D341Med (cell line): ENCODE measurements around the gene MGAT5.
A peak's percentile ranks its signal among the peaks of the same experiment; 100 is the strongest.

Experiments used
- DNase-seq: peaks from one replicate; pipeline ENCODE4 v3.0.0; 2012; ENCODE audit warnings: low spot score

MGAT5 gene

GRCh38 chr2:134336921-134337320, 83.0 kb downstream of the MGAT5 start:
- DNase-seq = no peak

- no peak for DNase-seq
Observed at GRCh38 chr2:134337631-134338030, 83.8 kb downstream of the MGAT5 start.

DNA sequence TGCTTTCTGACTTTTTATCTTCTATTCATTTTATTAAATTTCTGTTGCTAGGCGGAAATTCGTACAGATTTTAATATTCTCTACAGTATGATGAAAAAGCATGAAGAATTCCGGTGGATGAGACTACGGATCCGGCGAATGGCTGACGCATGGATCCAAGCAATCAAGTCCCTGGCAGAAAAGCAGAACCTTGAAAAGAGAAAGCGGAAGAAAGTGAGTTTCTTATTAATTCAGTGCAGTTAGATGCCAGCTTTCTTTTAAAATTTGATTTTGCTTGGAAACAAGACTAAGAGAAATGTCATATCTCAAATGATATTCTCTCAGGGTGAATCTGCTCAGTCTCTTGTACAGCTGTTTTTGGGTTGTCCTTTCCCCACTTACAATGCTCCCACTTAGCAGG, 84.3 kb downstream of the MGAT5 start:
- DNase-seq = no peak

GRCh38 chr2:134341476-134341875, 87.6 kb downstream of the MGAT5 start:
- peak; percentile 51 for DNase-seq

GRCh38 chr2:134344954-134345697, 91.3 kb downstream of the MGAT5 start:
- no peak for DNase-seq

- DNase-seq = no peak
Observed at GRCh38 chr2:134346141-134346540, 92.3 kb downstream of the MGAT5 start.

- no peak for DNase-seq
Observed at GRCh38 chr2:134347756-134348155, 93.9 kb downstream of the MGAT5 start.

- no peak for DNase-seq
Observed at GRCh38 chr2:134348239-134348638, 94.4 kb downstream of the MGAT5 start.

GRCh38 chr2:134348760-134349159, 94.9 kb downstream of the MGAT5 start:
- no peak for DNase-seq

GRCh38 chr2:134351016-134351415, 97.1 kb downstream of the MGAT5 start:
- no peak for DNase-seq

GRCh38 chr2:134351899-134352298, 98.0 kb downstream of the MGAT5 start:
- DNase-seq = no peak

GRCh38 chr2:134352844-134353243, 99.0 kb downstream of the MGAT5 start:
- DNase-seq = no peak

- DNase-seq = no peak
Observed at GRCh38 chr2:134354611-134355010, 100.7 kb downstream of the MGAT5 start.

GRCh38 chr2:134357814-134358213, 103.9 kb downstream of the MGAT5 start:
- DNase-seq = no peak

- DNase-seq = peak; percentile 46
Observed at GRCh38 chr2:134359367-134360081, 105.7 kb downstream of the MGAT5 start.

GRCh38 chr2:134360745-134361487, 107.0 kb downstream of the MGAT5 start:
- no peak for DNase-seq

GRCh38 chr2:134361648-134362047, 107.8 kb downstream of the MGAT5 start:
- DNase-seq = no peak

GRCh38 chr2:134362152-134362668, 108.3 kb downstream of the MGAT5 start:
- no peak for DNase-seq

DNA sequence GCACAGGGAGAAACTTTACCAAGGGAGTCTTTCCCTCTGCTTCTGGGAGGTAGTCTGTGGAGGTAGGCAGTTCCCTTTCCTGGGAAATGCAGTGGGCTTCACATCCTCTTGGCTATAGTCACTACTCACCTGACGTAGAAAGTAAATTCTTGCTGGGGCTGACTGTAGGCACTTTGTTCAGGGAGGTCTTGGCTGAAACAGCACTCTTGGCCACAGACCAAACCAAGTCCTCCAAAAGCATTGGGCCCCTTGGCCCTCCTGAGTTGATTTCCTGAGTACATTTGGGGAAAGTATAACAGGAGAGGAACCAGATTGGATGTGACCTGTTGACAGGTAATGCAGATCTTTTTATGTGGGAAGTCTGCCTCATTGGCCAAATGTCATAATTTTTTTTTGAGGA, 108.9 kb downstream of the MGAT5 start:
- no peak for DNase-seq

DNA sequence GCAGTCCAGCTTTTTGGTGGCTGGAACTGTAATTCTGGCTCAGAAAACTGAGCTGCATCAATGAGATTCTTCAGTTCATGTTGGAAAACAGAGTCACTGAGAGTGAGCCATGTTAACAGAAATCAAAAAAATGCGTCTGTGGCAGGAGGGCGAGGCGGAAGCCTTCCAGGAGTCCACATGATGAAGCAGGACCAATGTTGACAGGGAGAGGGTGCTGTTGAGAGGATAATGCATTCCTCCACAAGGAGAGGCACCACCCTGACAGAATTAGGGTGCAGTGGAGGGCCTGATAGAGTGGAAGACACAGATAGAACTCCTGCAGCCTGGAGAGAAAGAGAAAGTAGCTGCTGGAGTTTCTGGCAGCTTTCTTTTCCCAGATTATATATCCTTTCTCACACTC, 111.5 kb downstream of the MGAT5 start:
- DNase-seq = no peak

DNA sequence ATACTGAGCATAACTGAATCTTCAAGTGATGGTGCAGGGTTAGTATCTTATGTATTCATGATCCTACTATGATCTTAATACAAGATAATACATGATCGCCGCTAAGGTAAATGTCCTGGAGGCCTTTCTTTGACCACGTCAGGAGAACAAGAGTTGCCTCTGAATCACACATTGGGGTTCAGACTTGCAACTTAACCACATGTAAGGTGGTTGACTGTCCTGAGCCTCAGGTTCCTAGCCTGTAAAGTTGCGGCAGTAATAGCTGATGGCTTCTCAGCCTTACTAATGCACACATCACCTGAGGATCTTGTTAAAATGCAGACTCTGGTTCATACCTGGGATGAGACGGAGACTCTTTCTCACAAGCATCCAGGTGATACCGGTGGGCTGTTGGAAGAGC, 112.5 kb downstream of the MGAT5 start:
- no peak for DNase-seq

GRCh38 chr2:134367213-134367612, 113.3 kb downstream of the MGAT5 start:
- no peak for DNase-seq
